GM12865 (cell line): ENCODE data around the gene GRIN1.
A peak's percentile ranks its signal among the peaks of the same experiment; 100 is the strongest.

ENCODE experiments used
- DNase-seq: peaks from one replicate; pipeline ENCODE4 v3.0.0; 2010; ENCODE audit warnings: low read depth
- H3K4me3 ChIP-seq: 2 replicates; pipeline ENCODE4 v1.5.1; 2011; ENCODE audit warnings: mild to moderate bottlenecking, low read depth, low read length, control low read depth
- CTCF ChIP-seq: IDR thresholded peaks from 2 replicates; pipeline ENCODE4 v1.5.1; 2011; ENCODE audit warnings: low read length, control low read depth, low read depth, inconsistent platforms; ENCODE audit not compliant: insufficient read depth; ENCODE audit errors: missing control alignments

The GRIN1 gene

GRCh38 chr9:137156567-137157375 is 17.8 kb downstream of the GRIN1 start:
- DNase-seq: peak; percentile 64
- H3K4me3 ChIP-seq: no peak overlapping the region
- TF ChIP-seq CTCF: no peak

- no peak overlapping the region for H3K4me3 ChIP-seq
- no peak for TF ChIP-seq CTCF
- no peak for DNase-seq
Observed at GRCh38 chr9:137157618-137158415, 18.9 kb downstream of the GRIN1 start.

GRCh38 chr9:137158625-137159024 is 19.7 kb downstream of the GRIN1 start:
- TF ChIP-seq CTCF: no peak
- DNase-seq: peak; percentile 39
- no peak overlapping the region for H3K4me3 ChIP-seq

- no peak for TF ChIP-seq CTCF
- no peak overlapping the region for H3K4me3 ChIP-seq
- DNase-seq: peak; percentile 63
Observed at GRCh38 chr9:137159105-137160053, 20.4 kb downstream of the GRIN1 start.

- DNase-seq: no peak
- no peak overlapping the region for H3K4me3 ChIP-seq
- TF ChIP-seq CTCF: no peak
Observed at GRCh38 chr9:137160054-137160425, 21.1 kb downstream of the GRIN1 start.

- DNase-seq: no peak
- no peak for TF ChIP-seq CTCF
- no peak overlapping the region for H3K4me3 ChIP-seq
Observed at GRCh38 chr9:137160716-137161557, 22.0 kb downstream of the GRIN1 start.
